HG02884 (cell line): ENCODE measurements around the gene DDIT3.
"Not testable (repeated sequence)": the region's sequence is repeated elsewhere in the genome, so short reads cannot be mapped to it uniquely, and the experiment has no call there.

Experiments
- ATAC-seq: cut with Tn5 transposase; IDR thresholded peaks from one replicate; pipeline ENCODE4 v1.9.1; 2021; ENCODE audit warnings: mild to moderate bottlenecking, moderate library complexity; ENCODE audit not compliant: unreplicated experiment

The DDIT3 gene

GRCh38 chr12:57526477-57527126 is 6.3 kb upstream of the DDIT3 start:
- no peak for ATAC-seq

DNA sequence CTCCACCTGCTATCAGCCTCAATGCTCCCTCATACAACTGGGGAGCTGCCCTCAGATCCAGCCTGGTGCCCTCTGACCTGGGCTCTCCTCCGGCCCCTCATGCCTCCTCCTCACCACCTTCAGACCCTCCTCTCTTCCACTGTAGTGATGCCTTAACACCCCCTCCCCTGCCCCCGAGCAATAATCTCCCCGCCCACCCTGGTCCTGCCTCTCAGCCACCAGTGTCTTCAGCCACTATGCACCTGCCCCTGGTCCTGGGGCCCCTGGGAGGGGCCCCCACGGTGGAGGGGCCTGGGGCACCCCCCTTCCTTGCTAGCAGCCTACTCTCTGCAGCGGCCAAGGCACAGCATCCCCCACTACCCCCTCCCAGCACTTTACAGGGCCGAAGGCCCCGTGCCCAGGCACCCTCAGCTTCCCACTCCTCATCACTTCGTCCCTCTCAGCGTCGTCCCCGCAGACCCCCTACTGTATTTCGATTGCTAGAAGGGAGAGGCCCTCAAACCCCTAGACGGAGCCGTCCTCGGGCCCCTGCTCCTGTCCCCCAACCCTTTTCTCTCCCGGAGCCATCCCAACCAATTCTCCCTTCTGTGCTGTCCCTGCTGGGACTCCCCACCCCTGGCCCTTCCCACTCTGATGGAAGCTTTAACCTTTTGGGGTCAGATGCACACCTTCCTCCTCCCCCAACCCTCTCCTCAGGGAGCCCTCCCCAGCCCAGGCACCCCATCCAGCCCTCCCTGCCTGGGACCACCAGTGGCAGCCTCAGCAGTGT is 5.5 kb upstream of the DDIT3 start:
- ATAC-seq: no peak

DNA sequence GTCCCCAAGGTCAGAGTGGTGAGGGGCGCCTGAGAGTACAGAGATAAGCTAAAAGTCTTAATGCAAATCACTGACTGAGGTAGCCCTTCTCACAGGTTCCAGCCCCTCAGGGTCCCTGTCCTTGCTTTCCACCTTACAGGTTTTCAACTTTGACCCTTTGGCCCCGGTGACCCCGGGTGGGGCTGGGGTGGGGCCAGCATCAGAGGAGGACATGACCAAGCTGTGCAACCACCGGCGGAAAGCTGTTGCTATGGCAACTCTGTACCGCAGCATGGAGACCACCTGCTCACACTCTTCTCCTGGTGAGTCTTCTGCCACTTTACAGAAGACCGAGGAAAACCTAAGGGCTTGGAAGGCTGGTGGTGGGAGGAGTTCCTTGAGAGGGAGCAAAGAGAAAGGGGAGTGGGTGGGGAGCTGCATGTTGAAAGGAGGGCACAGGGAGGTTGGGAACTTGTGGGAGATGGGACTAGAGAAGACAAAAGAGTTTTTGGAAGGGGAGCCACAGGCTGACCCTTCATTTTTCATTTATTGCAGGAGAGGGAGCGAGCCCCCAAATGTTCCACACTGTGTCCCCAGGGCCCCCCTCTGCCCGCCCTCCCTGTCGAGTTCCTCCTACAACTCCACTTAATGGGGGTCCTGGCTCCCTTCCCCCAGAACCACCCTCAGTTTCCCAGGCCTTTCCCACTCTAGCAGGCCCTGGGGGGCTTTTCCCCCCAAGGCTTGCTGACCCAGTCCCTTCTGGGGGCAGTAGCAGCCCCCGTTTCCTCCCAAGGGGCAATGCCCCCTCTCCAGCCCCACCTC is 4.7 kb upstream of the DDIT3 start:
- ATAC-seq: no peak

GRCh38 chr12:57523706-57524614 is 3.6 kb upstream of the DDIT3 start:
- ATAC-seq: no peak

GRCh38 chr12:57522887-57523705 is 2.8 kb upstream of the DDIT3 start:
- no peak for ATAC-seq

GRCh38 chr12:57522011-57522886 is 1.9 kb upstream of the DDIT3 start, which contains the start of gene MBD6:
Gene MBD6, plus strand, starts transcription at chr12:57522824. Its CDS starts 1,480 bp downstream, at chr12:57524304.
- peak; percentile 30 for ATAC-seq

GRCh38 chr12:57521525-57522010 is 1.3 kb upstream of the DDIT3 start:
- no peak for ATAC-seq

DNA sequence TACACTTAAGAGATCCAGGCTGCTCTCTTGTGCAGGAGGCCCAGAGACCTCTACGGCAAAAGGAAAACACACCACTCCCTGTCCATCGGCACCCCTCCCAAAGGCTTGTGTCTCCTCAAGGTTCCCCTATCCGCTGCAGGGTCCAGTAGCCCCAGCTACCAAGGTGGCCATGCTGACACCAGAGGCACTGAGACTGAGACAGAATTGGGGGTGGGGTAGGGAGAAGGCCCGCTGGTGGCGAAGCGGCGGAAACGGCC is 590 bp downstream of the DDIT3 start:
- peak; percentile 5 for ATAC-seq

DNA sequence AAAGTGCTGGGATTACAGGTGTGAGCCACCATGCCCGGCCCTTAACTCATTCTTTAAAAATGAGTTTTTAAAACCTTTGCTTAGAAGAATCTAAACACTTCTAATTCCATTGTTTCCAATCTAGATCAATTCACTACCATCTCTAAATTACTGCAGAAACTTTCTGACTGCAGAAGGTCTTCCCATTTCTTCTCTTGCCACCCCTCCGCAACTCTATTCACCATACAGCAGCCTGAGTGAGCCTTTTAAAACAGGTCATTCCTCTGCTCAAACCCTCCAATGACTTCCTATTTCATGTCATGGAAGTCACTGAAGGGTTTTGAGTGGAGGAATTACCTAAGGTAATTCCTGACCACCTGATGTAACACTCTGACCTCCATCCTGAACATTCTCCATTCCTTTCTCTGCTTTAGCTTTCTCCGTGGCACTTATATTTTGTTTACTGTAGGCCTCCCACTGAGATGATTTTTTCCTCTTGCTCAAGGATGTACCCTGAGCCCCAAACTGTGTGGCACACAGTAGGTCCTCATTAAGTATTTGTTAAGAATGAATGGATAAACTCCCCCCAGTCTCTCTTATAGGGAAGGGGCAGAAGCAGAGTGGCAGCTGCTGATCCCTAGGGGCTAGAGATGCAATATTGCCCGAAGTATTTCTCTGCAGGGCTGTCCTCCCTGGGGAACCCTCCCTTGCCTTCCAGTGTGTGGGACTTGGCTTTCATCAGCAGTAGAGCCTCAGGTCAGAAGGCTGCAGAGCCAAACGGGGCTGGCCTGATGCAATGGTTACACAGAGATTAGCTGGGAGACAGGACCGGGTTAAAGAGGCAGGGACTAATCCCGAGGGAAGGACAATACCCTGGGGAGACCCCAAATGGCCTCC is 1.2 kb downstream of the DDIT3 start:
- no peak for ATAC-seq

GRCh38 chr12:57518176-57518919 is 2.0 kb downstream of the DDIT3 start:
- ATAC-seq: no peak

- ATAC-seq: not testable (repeated sequence)
Observed at GRCh38 chr12:57517718-57518117, 2.6 kb downstream of the DDIT3 start.

- ATAC-seq: no peak
Observed at GRCh38 chr12:57517187-57517586, 3.1 kb downstream of the DDIT3 start.

GRCh38 chr12:57516617-57517153 is 3.6 kb downstream of the DDIT3 start:
- ATAC-seq: no peak

GRCh38 chr12:57515934-57516541 is 4.3 kb downstream of the DDIT3 start:
- no peak for ATAC-seq

DNA sequence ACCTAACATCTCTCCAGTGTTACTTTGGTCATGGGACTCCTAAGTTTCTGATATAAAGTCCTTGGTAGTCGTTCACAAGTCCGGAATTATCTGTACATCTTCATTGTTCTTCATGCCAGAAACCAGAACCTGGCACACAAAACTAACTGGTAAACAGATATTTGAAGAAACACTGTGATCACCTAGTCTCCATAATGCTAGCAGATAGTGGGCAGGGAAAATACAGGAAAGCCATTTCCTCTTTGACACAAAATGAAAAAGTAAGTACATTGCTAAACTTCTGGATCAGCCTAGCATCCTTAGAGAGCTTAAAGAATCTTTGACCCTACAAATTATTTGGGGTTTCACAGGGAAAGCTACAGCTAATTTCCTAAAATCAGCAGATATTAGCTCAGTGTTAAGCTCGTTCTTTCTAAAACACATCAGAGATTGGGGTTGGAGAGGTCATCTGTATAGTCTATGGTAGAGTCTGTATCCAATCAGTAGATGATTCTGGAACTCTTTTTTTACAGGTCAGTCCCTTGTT is 4.8 kb downstream of the DDIT3 start:
- ATAC-seq: no peak

DNA sequence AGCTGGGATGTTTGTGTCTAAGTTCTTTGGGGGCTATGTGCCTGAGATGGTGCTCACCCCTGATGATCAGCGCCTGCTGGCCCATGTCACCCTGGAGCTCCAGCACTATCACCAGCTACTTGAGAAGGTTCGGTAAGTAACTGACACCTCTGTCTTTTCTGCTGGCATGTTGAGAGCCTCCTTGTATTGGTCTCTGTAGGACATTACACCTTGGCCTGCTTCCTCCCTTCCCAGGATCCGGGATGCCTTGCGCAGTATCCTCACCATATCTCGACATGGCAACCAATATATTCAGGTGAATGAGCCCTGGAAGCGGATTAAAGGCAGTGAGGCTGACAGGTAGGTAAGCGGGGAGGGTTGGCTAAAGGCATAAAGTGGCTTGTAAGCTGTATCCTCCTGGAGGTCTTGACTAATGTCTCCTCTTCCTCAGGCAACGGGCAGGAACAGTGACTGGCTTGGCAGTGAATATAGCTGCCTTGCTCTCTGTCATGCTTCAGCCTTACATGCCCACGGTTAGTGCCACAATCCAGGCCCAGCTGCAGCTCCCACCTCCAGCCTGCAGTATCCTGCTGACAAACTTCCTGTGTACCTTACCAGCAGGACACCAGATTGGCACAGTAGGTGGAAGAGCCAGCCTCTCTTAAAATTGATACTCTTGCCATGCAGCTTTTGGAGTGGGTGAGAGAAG is 5.5 kb downstream of the DDIT3 start:
- ATAC-seq: no peak
